OCI-LY7 (cell line): ENCODE data around the gene PPP1CA. TPM values are rescaled to one million over a fixed set of nuclear protein-coding genes. Genes with fewer than 3 reads are reported as not detected.

ENCODE experiments used
- BruUV-seq: library from RNA; stranded (reverse); fragments of 400-500 nt; replicated peaks from 2 replicates; lab custom pipeline; 2021; lab: Mats Ljungman, UMichigan
- CTCF ChIA-PET: fragments of 300-600 bp; sonication (Branson Sonifier 250); formaldehyde crosslinking; loops from one replicate; lab custom pipeline; 2022; ENCODE audit warnings: antibody characterized with exemption; ENCODE audit not compliant: unreplicated experiment; lab: Charles Lee
- POLR2A ChIA-PET: fragments of 300-600 bp; sonication (Branson Sonifier 250); formaldehyde crosslinking; loops from one replicate; lab custom pipeline; 2022; ENCODE audit warnings: antibody characterized with exemption; lab: Charles Lee
- DNase-seq: peaks from one replicate; pipeline ENCODE4 v3.0.0-alpha.2; 2015; ENCODE audit warnings: low spot score
- H2AFZ ChIP-seq: fragments of 200-600 bp; sonication (generic), shearing (Covaris generic); 2 replicates; pipeline ENCODE4 v1.6.1; 2014; ENCODE audit warnings: mild to moderate bottlenecking, antibody characterized with exemption, low read length, moderate library complexity
- H3K27ac ChIP-seq: fragments of 200-600 bp; sonication (generic); 2 replicates; pipeline ENCODE4 v1.5.1; 2014; ENCODE audit warnings: mixed run types, low read depth, mild to moderate bottlenecking, moderate library complexity, low read length, inconsistent platforms; ENCODE audit not compliant: poor library complexity, severe bottlenecking
- H3K36me3 ChIP-seq: fragments of 200-600 bp; sonication (generic); 2 replicates; pipeline ENCODE4 v1.6.1; 2014; ENCODE audit warnings: mild to moderate bottlenecking, antibody characterized with exemption, low read length, moderate library complexity, mixed read lengths; ENCODE audit not compliant: insufficient read depth
- H3K4me1 ChIP-seq: fragments of 200-600 bp; sonication (generic); 2 replicates; pipeline ENCODE4 v1.5.1; 2014; ENCODE audit warnings: mild to moderate bottlenecking, low read length; ENCODE audit not compliant: insufficient read depth, poor library complexity, severe bottlenecking
- H3K4me2 ChIP-seq: fragments of 200-600 bp; sonication (generic); 2 replicates; pipeline ENCODE4 v1.6.1; 2014; ENCODE audit warnings: mild to moderate bottlenecking, low read length
- H3K4me3 ChIP-seq: fragments of 200-600 bp; sonication (generic); 2 replicates; pipeline ENCODE4 v1.5.1; 2014; ENCODE audit warnings: mild to moderate bottlenecking, low read depth, low read length; ENCODE audit not compliant: poor library complexity, severe bottlenecking
- H3K79me2 ChIP-seq: fragments of 200-600 bp; sonication (generic); 2 replicates; pipeline ENCODE4 v1.6.1; 2016; ENCODE audit warnings: low read depth, mild to moderate bottlenecking, low read length, moderate library complexity, mixed read lengths; ENCODE audit not compliant: insufficient read depth
- H3K9me2 ChIP-seq: fragments of 200-600 bp; sonication (generic); 2 replicates; pipeline ENCODE4 v1.6.1; 2016; ENCODE audit warnings: mild to moderate bottlenecking, low read length, mixed read lengths; ENCODE audit not compliant: insufficient read depth
- H3K9me3 ChIP-seq: fragments of 200-600 bp; sonication (generic); 2 replicates; pipeline ENCODE4 v1.6.1; 2014; ENCODE audit warnings: mild to moderate bottlenecking, mixed run types, low read length, mixed read lengths
- H4K20me1 ChIP-seq: fragments of 200-600 bp; sonication (generic); 2 replicates; pipeline ENCODE4 v1.6.1; 2014; ENCODE audit warnings: mild to moderate bottlenecking, antibody characterized with exemption, low read length, moderate library complexity, mixed read lengths; ENCODE audit not compliant: insufficient read depth
- EZH2phosphoT487 ChIP-seq: fragments of 200-600 bp; sonication (generic); IDR thresholded peaks from 2 replicates; pipeline ENCODE4 v1.6.1; 2018; ENCODE audit warnings: low read depth, borderline replicate concordance, mild to moderate bottlenecking, mixed run types, antibody characterized with exemption, low read length, moderate library complexity, mixed read lengths
- intact Hi-C: fragments of 100-400 bp; cut with micrococcal nuclease; formaldehyde crosslinking; loops from one replicate; pipeline ENCODE4 v1.10.0; 2022; ENCODE audit not compliant: unreplicated experiment
- total RNA-seq, 2 experiments: library from RNA; depleted of rRNA in 1 of 2; stranded (reverse); fragments of >200 nt in 1 of 2; shearing (Covaris generic) in 1 of 2; gene quantifications; 2 replicates each; pipeline ENCODE4 v1.2.3, GENCODE V29; 2014 to 2022
- TF ChIP-seq, protein P1 (sequence below): fragments of 200-600 bp; sonication (generic); conservative IDR thresholded peaks from 2 replicates; pipeline ENCODE4 v1.5.1; 2014; ENCODE audit warnings: mild to moderate bottlenecking, antibody characterized with exemption, low read length, moderate library complexity, mixed read lengths

The PPP1CA gene
- total RNA-seq, 2 experiments from 2014 or later = 210 to 311 TPM

DNA sequence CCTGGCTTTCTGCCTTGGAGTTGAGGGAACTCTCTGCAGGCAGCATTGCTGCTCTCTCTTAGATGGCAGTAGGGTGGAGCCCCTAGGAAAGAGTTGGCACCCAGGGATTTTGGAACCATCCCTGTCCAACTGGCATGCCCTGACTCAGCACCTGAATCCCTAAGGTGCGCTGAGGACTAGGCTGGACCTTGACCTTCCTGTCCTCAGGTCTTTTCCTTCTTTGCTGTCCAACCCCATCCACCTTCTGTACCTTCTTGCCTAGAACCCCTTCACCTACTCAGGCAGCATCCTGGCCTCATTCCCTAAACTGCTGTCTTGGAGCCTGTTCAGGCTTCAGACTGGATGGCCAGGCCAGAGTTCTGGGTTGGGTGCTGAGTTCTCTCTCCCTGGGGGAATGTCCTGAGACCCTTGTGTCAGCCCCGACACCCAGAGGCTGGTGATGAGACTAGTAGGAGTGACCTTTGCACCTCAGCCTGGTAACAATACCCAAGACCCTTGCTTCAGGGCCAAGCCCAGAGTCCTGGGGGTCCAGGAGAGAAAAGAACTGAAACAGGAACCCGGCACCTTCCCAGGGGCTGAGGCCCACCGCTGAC is 45.8 kb downstream of the PPP1CA start:
- H3K27ac ChIP-seq = peak overlapping the region; percentile 93
- intact Hi-C loops = loop anchor here (10.0 kb wide), 1 partner anchor 229 kb away; the partner anchor contains the start of gene GSTP1
- no TSS peak for BruUV-seq
- H3K79me2 ChIP-seq = peaks cover 11% of the 10 kb centered on the region; the same call in 1 of the 2 replicates
- TF ChIP-seq, protein P1, sequence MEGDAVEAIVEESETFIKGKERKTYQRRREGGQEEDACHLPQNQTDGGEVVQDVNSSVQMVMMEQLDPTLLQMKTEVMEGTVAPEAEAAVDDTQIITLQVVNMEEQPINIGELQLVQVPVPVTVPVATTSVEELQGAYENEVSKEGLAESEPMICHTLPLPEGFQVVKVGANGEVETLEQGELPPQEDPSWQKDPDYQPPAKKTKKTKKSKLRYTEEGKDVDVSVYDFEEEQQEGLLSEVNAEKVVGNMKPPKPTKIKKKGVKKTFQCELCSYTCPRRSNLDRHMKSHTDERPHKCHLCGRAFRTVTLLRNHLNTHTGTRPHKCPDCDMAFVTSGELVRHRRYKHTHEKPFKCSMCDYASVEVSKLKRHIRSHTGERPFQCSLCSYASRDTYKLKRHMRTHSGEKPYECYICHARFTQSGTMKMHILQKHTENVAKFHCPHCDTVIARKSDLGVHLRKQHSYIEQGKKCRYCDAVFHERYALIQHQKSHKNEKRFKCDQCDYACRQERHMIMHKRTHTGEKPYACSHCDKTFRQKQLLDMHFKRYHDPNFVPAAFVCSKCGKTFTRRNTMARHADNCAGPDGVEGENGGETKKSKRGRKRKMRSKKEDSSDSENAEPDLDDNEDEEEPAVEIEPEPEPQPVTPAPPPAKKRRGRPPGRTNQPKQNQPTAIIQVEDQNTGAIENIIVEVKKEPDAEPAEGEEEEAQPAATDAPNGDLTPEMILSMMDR = no peak
- TF ChIP-seq EZH2phosphoT487 = no peak
- H2AFZ ChIP-seq = no peak overlapping the region
- ChIA-PET CTCF (interaction anchor here (0.6 to 7.3 kb wide), 8 partner anchors 10 to 275 kb away, joined by 3 to 136 read pairs (median 6); partner anchors contain the start of gene CLCF1), POLR2A (interaction anchor here (0.6 to 9.3 kb wide), 10 partner anchors 24 to 887 kb away, joined by 3 to 106 read pairs (median 4); partner anchors contain the start of genes DPP3, PPP1CA and RAD9A)
- no peak for DNase-seq
- H3K9me2 ChIP-seq = no peaks in the 10 kb centered on the region
- no peaks in the 10 kb centered on the region for H3K9me3 ChIP-seq
- peak overlapping the region; percentile 96 for H3K4me2 ChIP-seq
- no peaks in the 10 kb centered on the region for H4K20me1 ChIP-seq
- H3K4me1 ChIP-seq = peaks cover 55% of the 10 kb centered on the region
- peak overlapping the region; percentile 70 for H3K4me3 ChIP-seq
- peaks cover 8% of the 10 kb centered on the region; the same call in 1 of the 2 replicates for H3K36me3 ChIP-seq

DNA sequence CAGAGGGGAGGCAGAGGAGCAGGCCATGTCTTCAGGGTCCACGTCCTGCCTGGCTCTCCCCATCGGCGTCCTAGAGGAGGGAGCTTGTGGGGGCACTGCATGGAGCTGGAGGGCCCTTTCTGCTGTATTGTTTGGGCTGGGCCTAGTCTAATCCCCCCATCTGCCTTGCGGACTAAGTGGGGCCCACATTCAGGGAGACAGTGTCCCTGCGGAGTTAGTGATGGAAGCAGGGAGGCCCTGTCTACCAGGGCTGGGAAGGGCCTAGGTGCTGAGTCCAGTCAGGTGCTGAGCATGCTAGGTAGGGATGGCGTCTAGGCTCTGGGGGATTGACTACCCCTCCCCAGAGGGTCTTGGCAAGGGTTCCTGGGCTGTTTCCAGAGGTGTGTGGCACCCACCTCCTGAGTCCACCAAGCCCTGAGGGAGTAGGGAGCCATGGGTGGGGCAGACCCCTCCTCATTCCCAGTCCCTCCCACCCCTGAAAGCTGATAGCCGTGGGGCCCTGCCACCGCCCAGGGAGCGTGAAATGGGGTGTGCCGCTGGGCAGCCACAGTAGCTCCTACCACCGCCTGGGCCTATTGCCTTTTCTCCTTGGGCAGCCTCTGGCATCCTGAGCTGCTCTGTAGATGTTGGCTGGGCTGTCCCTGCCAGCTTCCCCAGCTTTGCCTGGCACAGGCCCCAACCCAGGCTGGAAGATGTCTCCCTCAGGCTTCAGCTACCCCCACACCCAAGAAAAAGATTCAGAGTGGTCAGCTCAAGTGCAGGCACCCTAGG is 46.5 kb downstream of the PPP1CA start:
- Histone ChIP-seq H2AFZ (no peak overlapping the region), H3K27ac (peak overlapping the region; percentile 93), H3K36me3 (peaks cover 9% of the 10 kb centered on the region; the same call in 1 of the 2 replicates), H3K79me2 (peaks cover 11% of the 10 kb centered on the region; the same call in 1 of the 2 replicates), H3K9me2 (no peaks in the 10 kb centered on the region), H3K4me1 (peaks cover 62% of the 10 kb centered on the region), H3K4me3 (peak overlapping the region; percentile 70), H3K4me2 (peak overlapping the region; percentile 96), H4K20me1 (no peaks in the 10 kb centered on the region), H3K9me3 (no peaks in the 10 kb centered on the region)
- no peak for DNase-seq
- POLR2A ChIA-PET = interaction anchor here (0.6 to 9.3 kb wide), 12 partner anchors 24 to 886 kb away, joined by 3 to 106 read pairs (median 3); partner anchors contain the start of genes DPP3, PPP1CA and RAD9A
- intact Hi-C loops = loop anchor here (10.0 kb wide), 1 partner anchor 230 kb away; the partner anchor contains the start of gene GSTP1
- BruUV-seq = no TSS peak
- no peak for TF ChIP-seq EZH2phosphoT487
- TF ChIP-seq, protein P1 = no peak
- CTCF ChIA-PET = interaction anchor here (0.6 to 7.3 kb wide), 5 partner anchors 10 to 274 kb away, joined by 3 to 136 read pairs (median 6); no protein-coding TSS in a partner anchor
